K562 (cell line): ENCODE data around the gene PLIN5. TPM values are rescaled to one million over a fixed set of nuclear protein-coding genes. Genes with fewer than 3 reads are reported as not detected.

Experiments
- ATAC-seq: fragments of 200-7000 bp; cut with Tn5 transposase; 3 replicates; pipeline ENCODE4 v1.9.1; 2020; ENCODE audit warnings: moderate library complexity
- BruUV-seq: library from RNA; stranded (reverse); fragments of 400-500 nt; replicated peaks from 2 replicates; lab custom pipeline; 2021; lab: Mats Ljungman, UMichigan
- CTCF ChIA-PET: fragments of 300-600 bp; formaldehyde crosslinking; extraction: SDS; loops from one replicate; lab custom pipeline; 2021; ENCODE audit warnings: low intra/inter-chr PET ratio; lab: Yijun Ruan, JAX
- POLR2A ChIA-PET: fragments of 300-600, 350-650 bp; sonication (Branson Sonifier 250); formaldehyde crosslinking; extraction: SDS; loops from one replicate; lab custom pipeline; 2021; ENCODE audit warnings: antibody characterized with exemption, inconsistent platforms; lab: Yijun Ruan, JAX
- DNase-seq, 4 experiments: peaks; one replicate each; pipeline versions ENCODE4 v3.0.0 to v3.0.0-alpha.2; 2011 to 2018; ENCODE audit warnings: low spot score in 3 of 4, mixed read lengths in 3 of 4; ENCODE audit errors: extremely low read depth in 1 of 4
- FAIRE-seq: peaks from 2 replicates; lab custom pipeline; 2011; peaks lifted over from hg19 to GRCh38; lab: Jason Lieb, UNC
- H2AFZ ChIP-seq: 2 replicates; pipeline ENCODE4 v1.6.0; 2011; ENCODE audit warnings: low read depth, low read length, control low read depth, inconsistent platforms
- H3K27ac ChIP-seq: fragments of 200-600 bp; 3 replicates; pipeline ENCODE4 v1.8.0; 2011; ENCODE audit warnings: low read depth, mild to moderate bottlenecking, control low read depth, inconsistent platforms, low read length, moderate library complexity, mixed read lengths; ENCODE audit errors: extremely low read depth
- H3K27me3 ChIP-seq, 2 experiments: fragments of 300-600 bp in 1 of 2; 2 replicates in 1 of 2; 3 replicates in 1 of 2; pipeline versions ENCODE4 v1.6.0 to v1.8.0; 2011; ENCODE audit warnings: inconsistent platforms in 2 of 2, low read length in 2 of 2, mild to moderate bottlenecking in 1 of 2, mixed read lengths in 1 of 2, moderate library complexity in 1 of 2; ENCODE audit not compliant: control insufficient read depth in 2 of 2, insufficient read depth in 2 of 2
- H3K36me3 ChIP-seq: fragments of 300-600 bp; 3 replicates; pipeline ENCODE4 v1.8.0; 2011; ENCODE audit warnings: mild to moderate bottlenecking, low read length, inconsistent platforms; ENCODE audit not compliant: control insufficient read depth, insufficient read depth
- H3K4me1 ChIP-seq, 2 experiments: fragments of 200-600 bp in 1 of 2; replicated peaks in 1 of 2; 2 replicates in 1 of 2; 3 replicates in 1 of 2; pipeline versions ENCODE4 v1.5.1 to v1.8.0; 2011; ENCODE audit warnings: inconsistent platforms in 2 of 2, low read length in 2 of 2, mild to moderate bottlenecking in 1 of 2, mixed read lengths in 1 of 2, moderate library complexity in 1 of 2; ENCODE audit not compliant: control insufficient read depth in 2 of 2, insufficient read depth in 2 of 2
- H3K4me2 ChIP-seq: 2 replicates; pipeline ENCODE4 v1.6.1; 2011; ENCODE audit warnings: low read length, control low read depth, inconsistent platforms, mixed read lengths; ENCODE audit not compliant: insufficient read depth
- H3K4me3 ChIP-seq: fragments of 200-600 bp; sonication (generic), shearing (Covaris generic); 2 replicates; pipeline ENCODE4 v1.5.1; 2016; ENCODE audit warnings: control low read depth, inconsistent platforms
- H3K79me2 ChIP-seq: fragments of 200-600 bp; 3 replicates; pipeline ENCODE4 v1.8.0; 2011; ENCODE audit warnings: low read length, inconsistent platforms; ENCODE audit not compliant: control insufficient read depth, insufficient read depth
- H3K9ac ChIP-seq, 2 experiments: 2 replicates each; pipeline versions ENCODE4 v1.6.0 to v1.6.1; 2011; ENCODE audit warnings: low read depth in 2 of 2, low read length in 2 of 2, control low read depth in 1 of 2, inconsistent platforms in 1 of 2, mild to moderate bottlenecking in 1 of 2, mixed read lengths in 1 of 2; ENCODE audit not compliant: insufficient read depth in 1 of 2
- H3K9me1 ChIP-seq: one replicate; pipeline ENCODE4 v1.6.0; 2011; ENCODE audit warnings: inconsistent platforms, mild to moderate bottlenecking, low read length, moderate library complexity; ENCODE audit not compliant: control insufficient read depth, insufficient read depth
- H3K9me3 ChIP-seq: replicated peaks from 2 replicates; pipeline ENCODE4 v1.5.1; 2011; ENCODE audit warnings: low read depth, low read length, inconsistent platforms; ENCODE audit not compliant: control insufficient read depth, insufficient read depth
- H4K20me1 ChIP-seq: replicated peaks from 2 replicates; pipeline ENCODE4 v1.6.1; 2011; ENCODE audit warnings: low read length, inconsistent platforms, mixed read lengths; ENCODE audit not compliant: control insufficient read depth, insufficient read depth
- CCNT2 ChIP-seq: IDR thresholded peaks from 2 replicates; pipeline ENCODE4 v1.6.1; 2011; ENCODE audit warnings: borderline replicate concordance, low read depth, mild to moderate bottlenecking, moderate library complexity, mixed read lengths, low read length; ENCODE audit not compliant: insufficient read length; ENCODE audit errors: extremely low read depth
- ESRRA ChIP-seq: fragments of 450-650 bp; IDR thresholded peaks from 2 replicates; pipeline ENCODE4 v1.6.1; 2014; ENCODE audit warnings: low read depth, mild to moderate bottlenecking, moderate library complexity, borderline replicate concordance
- FOXP4 ChIP-seq: sonication (generic); formaldehyde crosslinking; IDR thresholded peaks from 2 replicates; pipeline ENCODE4 v1.8.0; 2022; ENCODE audit warnings: mild to moderate bottlenecking, missing genetic modification reagents, borderline replicate concordance
- GABPB1 ChIP-seq: sonication (generic); formaldehyde crosslinking; IDR thresholded peaks from 2 replicates; pipeline ENCODE4 v1.8.0; 2022; ENCODE audit warnings: mild to moderate bottlenecking, missing genetic modification reagents
- MED1 ChIP-seq: sonication (generic); formaldehyde crosslinking; IDR thresholded peaks from 2 replicates; pipeline ENCODE4 v1.8.1; 2023; ENCODE audit warnings: missing genetic modification reagents, borderline replicate concordance
- NR2C1 ChIP-seq, 2 experiments: fragments of 450-650 bp; IDR thresholded peaks; 2 replicates each; pipeline ENCODE4 v1.6.1; 2017; ENCODE audit warnings: mild to moderate bottlenecking in 2 of 2, antibody characterized with exemption in 1 of 2, inconsistent platforms in 1 of 2, missing compliant biosample characterization in 1 of 2, missing genetic modification characterization in 1 of 2
- PCBP1 ChIP-seq: fragments of 200-400 bp; formaldehyde crosslinking; IDR thresholded peaks from 2 replicates; pipeline ENCODE4 v1.6.1; 2018; ENCODE audit warnings: mild to moderate bottlenecking, low read depth, low read length; ENCODE audit not compliant: poor library complexity, severe bottlenecking
- PHF20 ChIP-seq: fragments of 450-650 bp; IDR thresholded peaks from 2 replicates; pipeline ENCODE4 v1.6.1; 2018; ENCODE audit not compliant: partially characterized antibody
- TBP ChIP-seq: optimal IDR thresholded peaks from 2 replicates; pipeline ENCODE3; 2011; ENCODE audit warnings: low read depth, low read length, improper control_type of control experiment
- TCFL5 ChIP-seq: fragments of 250-450 bp; sonication (Bioruptor Pico); conservative IDR thresholded peaks from 2 replicates; pipeline ENCODE4 v1.6.1; 2021; ENCODE audit warnings: mild to moderate bottlenecking, moderate library complexity, matching md5 sums
- XRCC4 ChIP-seq: IDR thresholded peaks from one replicate; pipeline ENCODE4 v1.6.1; 2011; ENCODE audit not compliant: insufficient read depth, insufficient read length; ENCODE audit errors: extremely low read depth
- YY1 ChIP-seq, 3 experiments: IDR thresholded peaks; 2 replicates each; pipeline ENCODE4 v1.6.1; 2011; ENCODE audit warnings: low read length in 2 of 3, mild to moderate bottlenecking in 2 of 3, moderate library complexity in 2 of 3, borderline replicate concordance in 1 of 3, control low read depth in 1 of 3, low read depth in 1 of 3; ENCODE audit not compliant: insufficient read depth in 3 of 3, insufficient replicate concordance in 2 of 3, control insufficient read depth in 1 of 3, insufficient read length in 1 of 3; ENCODE audit errors: extremely low read depth in 1 of 3
- ZNF23 ChIP-seq: fragments of 250-450 bp; sonication (Bioruptor Pico); IDR thresholded peaks from 2 replicates; pipeline ENCODE4 v1.4.0; 2020; ENCODE audit warnings: mild to moderate bottlenecking
- ZNF232 ChIP-seq: sonication (generic); formaldehyde crosslinking; IDR thresholded peaks from 2 replicates; pipeline ENCODE4 v1.8.0; 2022; ENCODE audit warnings: mild to moderate bottlenecking, missing genetic modification reagents
- ZSCAN29 ChIP-seq: fragments of 450-650 bp; IDR thresholded peaks from 2 replicates; pipeline ENCODE4 v1.6.1; 2017
- WGBS: fragments of 100-300 bp; shearing (Covaris generic); methylation state at CpG from one replicate; pipeline ENCODE4 v1.1.6; 2016; ENCODE audit warnings: low coverage, mixed read lengths; ENCODE audit not compliant: insufficient coverage; ENCODE audit errors: missing lambda C conversion rate; 5-methylcytosine and 5-hydroxymethylcytosine counted together
- in situ Hi-C: fragments of 300-500 bp; cut with MboI; formaldehyde crosslinking; loops from 4 replicates; pipeline ENCODE4 v1.15.0; 2018; ENCODE audit warnings: inconsistent platforms, mixed read lengths
- intact Hi-C: fragments of 100-400 bp; cut with micrococcal nuclease; formaldehyde crosslinking; loops from 2 replicates; pipeline ENCODE4 v1.14.2; 2022
- polyA plus RNA-seq, 8 experiments: library from polyadenylated mRNA; depleted of rRNA in 4 of 8; stranded (reverse) in 5 of 8; unstranded in 3 of 8; fragments of >200 nt; fragmentation: Nextera tagmentation in 2 of 8; fragmentation: Illumina TruSeq in 1 of 8; extraction: Ambion mirVana in 2 of 8; extraction: Trizol in 1 of 8; gene quantifications; 2 replicates each; pipeline versions ENCODE4 v1.2.1 to v1.2.3, GENCODE V29; 2011 to 2014; ENCODE audit warnings: inconsistent platforms in 1 of 8, missing spikeins in 1 of 8
- total RNA-seq, 7 experiments: library from RNA; depleted of rRNA in 6 of 7; stranded (reverse); fragments of >200 nt in 6 of 7; fragmentation: Illumina TruSeq in 2 of 7; extraction: Trizol in 2 of 7; gene quantifications; 2 replicates each; pipeline versions ENCODE4 v1.2.1 to v1.2.3, GENCODE V29; 2011 to 2021; ENCODE audit warnings: low replicate concordance in 1 of 7
- TF ChIP-seq, protein P1 (sequence below): fragments of 200-800 bp; sonication (Bioruptor generic); IDR thresholded peaks from 2 replicates; pipeline ENCODE4 v1.6.1; 2017; ENCODE audit warnings: missing genetic modification characterization, missing compliant biosample characterization

The PLIN5 gene
- total and polyA plus RNA-seq, 9 of the 15 experiments (the other 6 are each of a cell fraction or from before 2014, with no cell fraction given): 0.04 to 1.3 (median 0.50) TPM

GRCh38 chr19:4556597-4557127 lies 21.6 kb upstream of the PLIN5 start:
- Histone ChIP-seq H3K9me3 (no peaks in the 10 kb centered on the region), H3K27me3 (no peaks in the 10 kb centered on the region), H2AFZ (peak overlapping the region; percentile 91), H3K36me3 (no peaks in the 10 kb centered on the region), H3K4me2 (peak overlapping the region; percentile 94), H3K4me1 (peaks cover 11 to 53% of the 10 kb centered on the region in 2 experiments), H3K79me2 (no peaks in the 10 kb centered on the region), H3K9me1 (no peaks in the 10 kb centered on the region), H3K4me3 (peak overlapping the region; percentile 40), H3K9ac (peak overlapping the region; percentile 34 to 88; a peak in 3 of 4 replicates), H4K20me1 (no peaks in the 10 kb centered on the region), H3K27ac (peak overlapping the region; percentile 67; the same call in 1 of the 3 replicates)
- ATAC-seq (peak; percentile 90), FAIRE-seq (no peak), DNase-seq (peak; percentile 90 to 99 (median 98))
- CTCF ChIA-PET: interaction anchor here (3.2 kb wide), 1 partner anchor 80 kb away, joined by 29 read pairs; no protein-coding TSS in a partner anchor
- BruUV-seq: no TSS peak
- POLR2A ChIA-PET: interaction anchor here (1.0 to 1.2 kb wide), 3 partner anchors 9 to 15 kb away, joined by 3 to 6 read pairs (median 3); no protein-coding TSS in a partner anchor
- intact Hi-C loops: loop anchor here (5.0 kb wide), 1 partner anchor 81 kb away; the partner anchor contains the start of gene TNFAIP8L1
- in situ Hi-C loops: no loop called here
- 5% methylated on average over 14 of the region's 25 CpGs for WGBS
- TF ChIP-seq ESRRA (no peak; the same call in 1 of the 2 replicates), MED1 (CRISPR knock-in tag) (no peak), PHF20 (no peak), PCBP1 (peak; percentile 12), ZNF23 (CRISPR knock-in tag) (no peak), CCNT2 (peak; percentile 8), ZNF232 (CRISPR knock-in tag) (no peak), YY1 (IDR thresholded peaks at IDR 0.05; ENCODE audit: borderline replicate concordance in 1 of 3, control insufficient read depth in 1 of 3, extremely low read depth in 1 of 3, insufficient read depth in 3 of 3, insufficient read length in 1 of 3, insufficient replicate concordance in 2 of 3, low read depth in 1 of 3, low read length in 2 of 3) (peak in 2 of 3 experiments; percentile 6 to 45), NR2C1 (IDR thresholded peaks at IDR 0.05) (no peak), NR2C1 (tag; IDR thresholded peaks at IDR 0.05) (no peak), XRCC4 (no peak), GABPB1 (CRISPR knock-in tag) (0 out of 2 replicates have a peak, but pooled peaks have one; percentile 52), FOXP4 (CRISPR knock-in tag) (no peak), TCFL5 (CRISPR knock-in tag) (no peak), ZSCAN29 (no peak), TBP (peak; percentile 21)
- TF ChIP-seq, protein P1, sequence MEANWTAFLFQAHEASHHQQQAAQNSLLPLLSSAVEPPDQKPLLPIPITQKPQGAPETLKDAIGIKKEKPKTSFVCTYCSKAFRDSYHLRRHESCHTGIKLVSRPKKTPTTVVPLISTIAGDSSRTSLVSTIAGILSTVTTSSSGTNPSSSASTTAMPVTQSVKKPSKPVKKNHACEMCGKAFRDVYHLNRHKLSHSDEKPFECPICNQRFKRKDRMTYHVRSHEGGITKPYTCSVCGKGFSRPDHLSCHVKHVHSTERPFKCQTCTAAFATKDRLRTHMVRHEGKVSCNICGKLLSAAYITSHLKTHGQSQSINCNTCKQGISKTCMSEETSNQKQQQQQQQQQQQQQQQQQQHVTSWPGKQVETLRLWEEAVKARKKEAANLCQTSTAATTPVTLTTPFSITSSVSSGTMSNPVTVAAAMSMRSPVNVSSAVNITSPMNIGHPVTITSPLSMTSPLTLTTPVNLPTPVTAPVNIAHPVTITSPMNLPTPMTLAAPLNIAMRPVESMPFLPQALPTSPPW (CRISPR knock-in tag): peak; percentile 9; the same call in 1 of the 2 replicates
